SK-N-SH (cell line): ENCODE data around the gene GSE1.

Source experiments
- CHD2 ChIP-seq: fragments of 150-350 bp; IDR thresholded peaks from 2 replicates; pipeline ENCODE4 v1.6.1; 2018; ENCODE audit warnings: low read length; ENCODE audit not compliant: partially characterized antibody
- CTCF ChIP-seq: fragments of 200-600 bp; sonication (generic); IDR thresholded peaks from 2 replicates; pipeline ENCODE4 v1.6.1; 2017; ENCODE audit warnings: antibody characterized with exemption, mild to moderate bottlenecking, moderate library complexity
- FOXM1 ChIP-seq: IDR thresholded peaks from 2 replicates; pipeline ENCODE4 v1.4.0; 2012; ENCODE audit warnings: low read depth, mild to moderate bottlenecking
- MEF2A ChIP-seq: IDR thresholded peaks from 2 replicates; pipeline ENCODE4 v1.4.0; 2012; ENCODE audit warnings: low read depth, borderline replicate concordance
- NRF1 ChIP-seq: IDR thresholded peaks from 2 replicates; pipeline ENCODE4 v1.6.1; 2012; ENCODE audit warnings: low read depth, mild to moderate bottlenecking, low read length
- POLR2AphosphoS5 ChIP-seq: IDR thresholded peaks from 2 replicates; pipeline ENCODE4 v1.6.1; 2012; ENCODE audit warnings: low read depth, low read length
- RCOR1 ChIP-seq: fragments of 150-350 bp; IDR thresholded peaks from 2 replicates; pipeline ENCODE4 v1.6.1; 2017; ENCODE audit warnings: antibody characterized with exemption, low read length
- SMC3 ChIP-seq: IDR thresholded peaks from 2 replicates; pipeline ENCODE4 v1.6.1; 2012; ENCODE audit warnings: low read depth, low read length, improper control_type of control experiment
- TAF1 ChIP-seq: IDR thresholded peaks from 2 replicates; pipeline ENCODE4 v1.6.1; 2012; ENCODE audit warnings: low read depth, mild to moderate bottlenecking, low read length, moderate library complexity, borderline replicate concordance
- TF ChIP-seq, protein P1 (sequence below): IDR thresholded peaks from 2 replicates; pipeline ENCODE4 v1.6.1; 2012; ENCODE audit warnings: mild to moderate bottlenecking, low read depth, low read length, moderate library complexity

GRCh38 chr16:85712801-85713200, 99.7 kb downstream of the GSE1 start:
- no peak for TF ChIP-seq CTCF
- TF ChIP-seq MEF2A: no peak
- TF ChIP-seq POLR2AphosphoS5: no peak
- no peak for TF ChIP-seq RCOR1
- TF ChIP-seq FOXM1: no peak
- no peak for TF ChIP-seq CHD2
- TF ChIP-seq SMC3: no peak
- TF ChIP-seq NRF1: no peak
- TF ChIP-seq, protein P1, sequence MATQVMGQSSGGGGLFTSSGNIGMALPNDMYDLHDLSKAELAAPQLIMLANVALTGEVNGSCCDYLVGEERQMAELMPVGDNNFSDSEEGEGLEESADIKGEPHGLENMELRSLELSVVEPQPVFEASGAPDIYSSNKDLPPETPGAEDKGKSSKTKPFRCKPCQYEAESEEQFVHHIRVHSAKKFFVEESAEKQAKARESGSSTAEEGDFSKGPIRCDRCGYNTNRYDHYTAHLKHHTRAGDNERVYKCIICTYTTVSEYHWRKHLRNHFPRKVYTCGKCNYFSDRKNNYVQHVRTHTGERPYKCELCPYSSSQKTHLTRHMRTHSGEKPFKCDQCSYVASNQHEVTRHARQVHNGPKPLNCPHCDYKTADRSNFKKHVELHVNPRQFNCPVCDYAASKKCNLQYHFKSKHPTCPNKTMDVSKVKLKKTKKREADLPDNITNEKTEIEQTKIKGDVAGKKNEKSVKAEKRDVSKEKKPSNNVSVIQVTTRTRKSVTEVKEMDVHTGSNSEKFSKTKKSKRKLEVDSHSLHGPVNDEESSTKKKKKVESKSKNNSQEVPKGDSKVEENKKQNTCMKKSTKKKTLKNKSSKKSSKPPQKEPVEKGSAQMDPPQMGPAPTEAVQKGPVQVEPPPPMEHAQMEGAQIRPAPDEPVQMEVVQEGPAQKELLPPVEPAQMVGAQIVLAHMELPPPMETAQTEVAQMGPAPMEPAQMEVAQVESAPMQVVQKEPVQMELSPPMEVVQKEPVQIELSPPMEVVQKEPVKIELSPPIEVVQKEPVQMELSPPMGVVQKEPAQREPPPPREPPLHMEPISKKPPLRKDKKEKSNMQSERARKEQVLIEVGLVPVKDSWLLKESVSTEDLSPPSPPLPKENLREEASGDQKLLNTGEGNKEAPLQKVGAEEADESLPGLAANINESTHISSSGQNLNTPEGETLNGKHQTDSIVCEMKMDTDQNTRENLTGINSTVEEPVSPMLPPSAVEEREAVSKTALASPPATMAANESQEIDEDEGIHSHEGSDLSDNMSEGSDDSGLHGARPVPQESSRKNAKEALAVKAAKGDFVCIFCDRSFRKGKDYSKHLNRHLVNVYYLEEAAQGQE: no peak
- TF ChIP-seq TAF1: no peak
